RWPE2 (cell line): ENCODE results near the gene LIMA1.
A peak's percentile ranks its signal among the peaks of the same experiment; 100 is the strongest.

ENCODE experiments used
- ATAC-seq: fragments of 200-7000 bp; cut with Tn5 transposase; 3 replicates; pipeline ENCODE4 v1.9.1; 2021; ENCODE audit warnings: low read depth
- DNase-seq: peaks from one replicate; pipeline ENCODE4 v3.0.0-alpha.2; 2020; ENCODE audit warnings: low spot score
- H3K27ac ChIP-seq: fragments of 450-650 bp; 2 replicates; pipeline ENCODE4 v1.5.1; 2017; ENCODE audit warnings: mild to moderate bottlenecking; ENCODE audit not compliant: poor library complexity, severe bottlenecking
- H3K27me3 ChIP-seq: fragments of 250-450 bp; sonication (Bioruptor Pico); 2 replicates; pipeline ENCODE4 v1.5.1; 2021; ENCODE audit warnings: mild to moderate bottlenecking, moderate library complexity; ENCODE audit not compliant: insufficient read depth, poor library complexity, severe bottlenecking
- H3K36me3 ChIP-seq: fragments of 250-450 bp; sonication (Bioruptor Pico); 2 replicates; pipeline ENCODE4 v1.5.1; 2020; ENCODE audit warnings: low read depth, mild to moderate bottlenecking, moderate library complexity
- H3K4me1 ChIP-seq: fragments of 250-450 bp; sonication (Bioruptor Pico); 2 replicates; pipeline ENCODE4 v1.5.1; 2021; ENCODE audit warnings: mild to moderate bottlenecking, moderate library complexity; ENCODE audit not compliant: insufficient read depth, poor library complexity, severe bottlenecking
- H3K4me3 ChIP-seq: fragments of 250-450 bp; sonication (Bioruptor Pico); 2 replicates; pipeline ENCODE4 v1.5.1; 2021; ENCODE audit warnings: mild to moderate bottlenecking, moderate library complexity; ENCODE audit not compliant: severe bottlenecking
- H3K9me3 ChIP-seq: fragments of 250-450 bp; sonication (Bioruptor Pico); 2 replicates; pipeline ENCODE4 v1.5.1; 2021; ENCODE audit warnings: mild to moderate bottlenecking, moderate library complexity; ENCODE audit not compliant: severe bottlenecking
- TF ChIP-seq, protein P1 (sequence below): fragments of 450-650 bp; IDR thresholded peaks from one replicate; pipeline ENCODE4 v1.5.1; 2017; ENCODE audit warnings: mild to moderate bottlenecking, moderate library complexity; ENCODE audit not compliant: poor library complexity, severe bottlenecking

The LIMA1 gene

DNA sequence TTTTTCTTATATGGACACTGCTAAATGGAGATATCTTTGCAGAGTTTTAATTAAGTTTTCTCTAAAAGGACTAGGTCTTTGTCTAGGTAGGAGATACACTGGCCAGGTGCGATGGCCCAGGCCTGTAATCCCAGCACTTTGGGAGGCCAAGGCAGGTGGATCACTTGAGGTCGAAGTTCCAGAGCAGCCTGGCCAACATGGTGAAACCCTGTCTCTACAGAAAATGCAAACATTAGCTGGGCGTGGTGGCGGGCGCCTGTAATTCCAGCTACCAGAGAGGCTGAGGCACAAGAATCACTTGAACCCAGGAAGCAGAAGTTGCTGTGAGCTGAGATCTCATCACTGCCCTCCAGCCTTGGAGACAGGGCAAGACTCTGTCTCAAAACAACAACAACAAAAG is 99.1 kb downstream of the LIMA1 start:
- peaks cover 90% of the 10 kb centered on the region for H3K36me3 ChIP-seq
- no peaks in the 10 kb centered on the region for H3K27me3 ChIP-seq
- no peak overlapping the region for H3K4me3 ChIP-seq
- peaks cover 39% of the 10 kb centered on the region for H3K4me1 ChIP-seq
- DNase-seq (no peak), ATAC-seq (no peak)
- peak overlapping the region; percentile 89 for H3K27ac ChIP-seq
- TF ChIP-seq, protein P1, sequence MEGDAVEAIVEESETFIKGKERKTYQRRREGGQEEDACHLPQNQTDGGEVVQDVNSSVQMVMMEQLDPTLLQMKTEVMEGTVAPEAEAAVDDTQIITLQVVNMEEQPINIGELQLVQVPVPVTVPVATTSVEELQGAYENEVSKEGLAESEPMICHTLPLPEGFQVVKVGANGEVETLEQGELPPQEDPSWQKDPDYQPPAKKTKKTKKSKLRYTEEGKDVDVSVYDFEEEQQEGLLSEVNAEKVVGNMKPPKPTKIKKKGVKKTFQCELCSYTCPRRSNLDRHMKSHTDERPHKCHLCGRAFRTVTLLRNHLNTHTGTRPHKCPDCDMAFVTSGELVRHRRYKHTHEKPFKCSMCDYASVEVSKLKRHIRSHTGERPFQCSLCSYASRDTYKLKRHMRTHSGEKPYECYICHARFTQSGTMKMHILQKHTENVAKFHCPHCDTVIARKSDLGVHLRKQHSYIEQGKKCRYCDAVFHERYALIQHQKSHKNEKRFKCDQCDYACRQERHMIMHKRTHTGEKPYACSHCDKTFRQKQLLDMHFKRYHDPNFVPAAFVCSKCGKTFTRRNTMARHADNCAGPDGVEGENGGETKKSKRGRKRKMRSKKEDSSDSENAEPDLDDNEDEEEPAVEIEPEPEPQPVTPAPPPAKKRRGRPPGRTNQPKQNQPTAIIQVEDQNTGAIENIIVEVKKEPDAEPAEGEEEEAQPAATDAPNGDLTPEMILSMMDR, result no peak
- H3K9me3 ChIP-seq, result no peaks in the 10 kb centered on the region

DNA sequence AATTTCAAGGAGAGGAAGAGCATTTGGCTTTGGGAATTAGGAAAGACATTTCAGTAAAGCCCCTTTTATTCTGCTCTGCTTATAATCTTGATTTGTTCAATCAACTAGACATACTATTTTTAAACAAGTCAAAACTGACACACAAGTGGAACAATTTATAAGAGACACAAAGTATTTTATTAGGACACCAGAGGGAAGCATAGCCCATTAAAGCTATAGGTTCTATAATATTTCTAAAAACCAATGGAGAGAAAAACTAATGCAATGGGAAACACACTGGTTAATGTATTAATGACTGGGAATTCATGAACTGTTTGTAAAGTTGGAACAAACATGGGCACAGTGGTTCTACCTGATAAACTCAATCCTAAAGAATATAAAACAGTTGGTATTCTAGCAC is 100.9 kb downstream of the LIMA1 start:
- DNase-seq (no peak), ATAC-seq (no peak)
- no peaks in the 10 kb centered on the region for H3K9me3 ChIP-seq
- H3K4me3 ChIP-seq, result no peak overlapping the region
- H3K36me3 ChIP-seq, result peaks cover 89% of the 10 kb centered on the region
- no peaks in the 10 kb centered on the region for H3K27me3 ChIP-seq
- H3K27ac ChIP-seq, result peak overlapping the region; percentile 89
- TF ChIP-seq, protein P1, result no peak
- peaks cover 21% of the 10 kb centered on the region for H3K4me1 ChIP-seq

DNA sequence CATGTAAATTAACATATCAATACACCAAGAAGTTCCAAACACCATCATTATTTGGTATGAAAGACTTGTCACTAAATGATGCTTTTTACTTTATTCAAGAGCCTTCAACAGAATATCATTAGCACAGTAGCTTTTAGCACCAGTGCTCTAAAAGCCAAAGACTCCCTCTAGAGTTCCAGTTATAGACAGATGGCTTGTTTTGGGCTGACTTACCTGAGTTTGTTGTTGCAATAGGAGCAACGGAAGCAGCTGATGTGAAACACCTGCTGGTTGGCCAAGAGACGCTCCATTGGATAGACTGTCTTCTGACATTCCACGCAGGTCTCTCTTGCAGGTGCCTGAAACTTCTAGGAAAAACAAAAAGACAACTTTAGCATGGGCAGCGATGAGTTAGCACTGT is 101.6 kb downstream of the LIMA1 start:
- no peaks in the 10 kb centered on the region for H3K27me3 ChIP-seq
- TF ChIP-seq, protein P1, result no peak
- peaks cover 13% of the 10 kb centered on the region for H3K4me1 ChIP-seq
- DNase-seq (no peak), ATAC-seq (no peak)
- H3K4me3 ChIP-seq, result no peak overlapping the region
- peaks cover 89% of the 10 kb centered on the region for H3K36me3 ChIP-seq
- no peaks in the 10 kb centered on the region for H3K9me3 ChIP-seq
- H3K27ac ChIP-seq, result no peak overlapping the region

DNA sequence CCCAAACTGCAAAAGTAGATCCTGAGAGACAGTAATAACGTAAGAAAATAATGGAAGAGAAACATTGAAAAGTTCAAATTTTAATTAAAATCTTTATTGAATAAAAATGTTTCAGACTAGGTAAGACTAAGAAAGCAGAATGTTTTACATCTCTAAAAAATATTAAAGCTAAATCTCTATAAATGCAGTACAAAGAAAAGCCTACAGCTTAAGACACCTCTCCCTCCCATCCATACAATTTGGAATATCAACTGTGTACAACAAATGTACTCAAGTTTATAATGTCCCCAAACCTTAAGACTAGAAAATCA is 107.6 kb downstream of the LIMA1 start:
- no peaks in the 10 kb centered on the region for H3K4me1 ChIP-seq
- no peaks in the 10 kb centered on the region for H3K27me3 ChIP-seq
- no peaks in the 10 kb centered on the region for H3K9me3 ChIP-seq
- no peak overlapping the region for H3K4me3 ChIP-seq
- TF ChIP-seq, protein P1, result peak; percentile 51
- peaks cover 57% of the 10 kb centered on the region for H3K36me3 ChIP-seq
- ATAC-seq (no peak), DNase-seq (no peak)
- H3K27ac ChIP-seq, result peak overlapping the region; percentile 11

DNA sequence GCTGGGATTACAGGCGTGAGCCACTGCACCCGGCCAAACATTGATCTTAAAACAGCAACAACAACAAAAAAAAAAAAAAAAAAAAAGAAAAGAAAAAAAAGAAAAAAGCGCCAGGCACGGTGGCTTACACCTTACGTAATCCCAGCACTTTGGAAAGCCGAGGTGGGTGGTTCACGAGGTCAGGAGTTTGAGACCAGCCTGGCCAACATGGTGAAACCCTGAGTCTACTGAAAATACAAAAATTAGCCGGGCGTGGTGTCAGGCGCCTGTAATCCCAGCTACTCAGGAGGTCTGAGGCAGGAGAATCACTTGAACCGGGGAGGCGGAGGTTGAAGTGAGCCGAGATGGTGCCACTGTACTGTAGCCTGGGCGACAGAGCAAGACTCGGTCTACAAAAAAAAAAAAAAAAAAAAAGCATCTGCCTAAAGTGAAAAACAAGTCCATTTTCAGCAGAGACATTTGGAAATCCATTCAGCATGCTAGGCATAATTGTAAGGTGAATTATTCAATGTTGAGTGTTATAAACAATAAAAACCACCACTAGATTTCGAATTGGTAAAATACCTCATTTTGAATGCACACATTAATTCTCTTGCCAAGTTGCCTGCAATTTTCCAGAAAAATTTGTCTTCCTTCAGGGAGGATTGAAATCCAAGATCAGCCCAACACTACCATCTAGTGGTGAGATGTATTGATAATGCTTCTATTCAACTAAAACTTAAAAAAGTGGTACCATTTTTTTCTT is 108.2 kb downstream of the LIMA1 start:
- no peak for DNase-seq
- TF ChIP-seq, protein P1, result peak; percentile 78
- Histone ChIP-seq H3K27ac (no peak overlapping the region), H3K27me3 (no peaks in the 10 kb centered on the region), H3K4me1 (no peaks in the 10 kb centered on the region), H3K36me3 (peaks cover 52% of the 10 kb centered on the region), H3K4me3 (no peak overlapping the region), H3K9me3 (no peaks in the 10 kb centered on the region)
- peak; percentile 43; the same call in 1 of the 3 replicates for ATAC-seq
